ENCODE results near the gene ATP6V0E2. TPM values are rescaled to one million over a fixed set of nuclear protein-coding genes. Genes with fewer than 3 reads are reported as not detected.

ATP6V0E2 gene
- total RNA-seq, 3 donors from 2014 or later, result 12.7 to 23.7 (median 20.9) TPM

- no peak for ATAC-seq
- no peak for DNase-seq
- TF ChIP-seq, protein P1, sequence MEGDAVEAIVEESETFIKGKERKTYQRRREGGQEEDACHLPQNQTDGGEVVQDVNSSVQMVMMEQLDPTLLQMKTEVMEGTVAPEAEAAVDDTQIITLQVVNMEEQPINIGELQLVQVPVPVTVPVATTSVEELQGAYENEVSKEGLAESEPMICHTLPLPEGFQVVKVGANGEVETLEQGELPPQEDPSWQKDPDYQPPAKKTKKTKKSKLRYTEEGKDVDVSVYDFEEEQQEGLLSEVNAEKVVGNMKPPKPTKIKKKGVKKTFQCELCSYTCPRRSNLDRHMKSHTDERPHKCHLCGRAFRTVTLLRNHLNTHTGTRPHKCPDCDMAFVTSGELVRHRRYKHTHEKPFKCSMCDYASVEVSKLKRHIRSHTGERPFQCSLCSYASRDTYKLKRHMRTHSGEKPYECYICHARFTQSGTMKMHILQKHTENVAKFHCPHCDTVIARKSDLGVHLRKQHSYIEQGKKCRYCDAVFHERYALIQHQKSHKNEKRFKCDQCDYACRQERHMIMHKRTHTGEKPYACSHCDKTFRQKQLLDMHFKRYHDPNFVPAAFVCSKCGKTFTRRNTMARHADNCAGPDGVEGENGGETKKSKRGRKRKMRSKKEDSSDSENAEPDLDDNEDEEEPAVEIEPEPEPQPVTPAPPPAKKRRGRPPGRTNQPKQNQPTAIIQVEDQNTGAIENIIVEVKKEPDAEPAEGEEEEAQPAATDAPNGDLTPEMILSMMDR (IDR thresholded peaks at IDR 0.05), result no peak
- Histone ChIP-seq H3K36me3 (ENCODE audit: low read depth) (no peaks in the 10 kb centered on the region), H3K4me1 (ENCODE audit: low read depth) (no peaks in the 10 kb centered on the region), H3K9me3 (no peaks in the 10 kb centered on the region), H3K4me3 (no peak overlapping the region)
- intact Hi-C loops (cut with DNase I, micrococcal nuclease), result no loop called here
These were observed 12.1 kb upstream of the ATP6V0E2 start for GRCh38 chr7:149861728-149862045.

DNA sequence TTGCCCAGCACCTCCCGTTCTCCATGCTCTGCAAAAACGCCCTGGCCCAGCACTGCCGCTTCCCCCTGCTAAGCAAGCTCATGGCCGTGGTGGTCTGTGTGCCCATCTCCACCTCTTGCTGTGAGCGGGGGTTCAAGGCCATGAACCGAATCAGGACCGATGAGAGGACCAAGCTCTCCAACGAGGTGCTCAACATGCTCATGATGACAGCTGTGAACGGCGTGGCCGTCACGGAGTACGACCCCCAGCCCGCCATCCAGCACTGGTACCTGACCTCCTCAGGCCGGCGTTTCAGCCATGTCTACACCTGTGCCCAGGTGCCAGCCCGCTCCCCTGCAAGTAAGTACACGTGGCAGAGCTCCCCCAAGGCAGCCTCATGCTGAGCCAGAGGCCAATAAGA lies 11.6 kb upstream of the ATP6V0E2 start:
- intact Hi-C loops (cut with DNase I, micrococcal nuclease), result no loop called here
- ATAC-seq (no peak), DNase-seq (no peak)
- no peaks in the 10 kb centered on the region for H3K36me3 ChIP-seq (ENCODE audit: low read depth)
- H3K4me3 ChIP-seq, result no peak overlapping the region
- TF ChIP-seq, protein P1 (IDR thresholded peaks at IDR 0.05), result no peak
- H3K9me3 ChIP-seq, result no peaks in the 10 kb centered on the region
- H3K4me1 ChIP-seq (ENCODE audit: low read depth), result no peaks in the 10 kb centered on the region

GRCh38 chr7:149863500-149863899 lies 10.3 kb upstream of the ATP6V0E2 start:
- H3K4me3 ChIP-seq, result no peak overlapping the region
- DNase-seq, result no peak
- no peaks in the 10 kb centered on the region for H3K9me3 ChIP-seq
- intact Hi-C loops (cut with DNase I, micrococcal nuclease), result no loop called here
- ATAC-seq, result no peak
- no peaks in the 10 kb centered on the region for H3K4me1 ChIP-seq (ENCODE audit: low read depth)
- no peaks in the 10 kb centered on the region for H3K36me3 ChIP-seq (ENCODE audit: low read depth)
- TF ChIP-seq, protein P1 (IDR thresholded peaks at IDR 0.05), result no peak

DNA sequence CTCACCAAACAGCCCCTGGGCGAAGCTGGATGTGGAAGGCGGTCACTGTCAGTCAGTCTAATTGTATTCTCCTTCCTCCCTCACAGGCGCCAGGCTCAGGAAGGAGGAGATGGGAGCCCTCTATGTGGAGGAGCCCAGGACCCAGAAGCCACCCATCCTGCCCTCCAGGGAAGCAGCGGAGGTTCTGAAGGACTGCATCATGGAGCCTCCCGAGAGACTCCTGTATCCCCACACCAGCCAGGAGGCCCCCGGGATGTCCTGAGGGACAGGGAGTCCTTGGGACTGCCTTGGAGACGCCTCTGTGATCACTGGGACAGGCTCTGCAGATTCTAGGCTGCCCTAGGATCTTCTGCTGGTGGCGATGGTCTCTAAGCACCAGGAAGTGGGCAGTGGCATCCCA lies 9.7 kb upstream of the ATP6V0E2 start:
- no peaks in the 10 kb centered on the region for H3K4me1 ChIP-seq (ENCODE audit: low read depth)
- H3K9me3 ChIP-seq, result no peaks in the 10 kb centered on the region
- intact Hi-C loops (cut with DNase I, micrococcal nuclease), result no loop called here
- no peak for DNase-seq
- no peaks in the 10 kb centered on the region for H3K36me3 ChIP-seq (ENCODE audit: low read depth)
- TF ChIP-seq, protein P1 (IDR thresholded peaks at IDR 0.05), result no peak
- no peak overlapping the region for H3K4me3 ChIP-seq
- no peak for ATAC-seq

DNA sequence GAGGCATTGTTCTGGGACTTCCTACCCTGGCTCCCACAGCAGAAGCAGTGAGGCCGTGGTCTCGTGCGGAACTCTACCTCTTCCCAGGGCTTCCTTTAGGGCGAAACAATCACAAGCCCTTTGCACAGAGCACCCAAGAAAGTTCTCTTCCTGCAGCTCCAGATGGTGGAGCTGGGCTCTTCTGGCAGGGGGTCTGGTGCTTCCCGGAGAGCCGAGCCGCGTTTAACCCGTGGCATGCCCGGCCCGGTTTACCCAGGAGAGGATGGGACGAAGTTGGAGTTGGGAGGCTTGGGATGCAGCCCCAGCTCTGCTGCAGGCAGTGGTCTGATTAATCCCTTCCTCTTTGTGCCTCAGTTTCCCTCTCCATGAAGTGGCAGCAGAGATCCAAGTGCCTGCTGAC lies 9.0 kb upstream of the ATP6V0E2 start:
- no peaks in the 10 kb centered on the region for H3K36me3 ChIP-seq (ENCODE audit: low read depth)

GRCh38 chr7:149865437-149865836 lies 8.3 kb upstream of the ATP6V0E2 start:
- DNase-seq, result peak in 1 of 3 donors; percentile 42
- intact Hi-C loops (cut with DNase I, micrococcal nuclease), result no loop called here
- ATAC-seq, result peak; percentile 64
- TF ChIP-seq, protein P1 (IDR thresholded peaks at IDR 0.05), result no peak
- no peaks in the 10 kb centered on the region for H3K9me3 ChIP-seq
- H3K36me3 ChIP-seq (ENCODE audit: low read depth), result no peaks in the 10 kb centered on the region
- H3K4me1 ChIP-seq (ENCODE audit: low read depth), result no peaks in the 10 kb centered on the region
- H3K4me3 ChIP-seq, result no peak overlapping the region

More for the DNA sequence above, 9.0 kb upstream of the ATP6V0E2 start:
- Histone ChIP-seq H3K4me1 (ENCODE audit: low read depth) (no peaks in the 10 kb centered on the region), H3K9me3 (no peaks in the 10 kb centered on the region), H3K4me3 (no peak overlapping the region)
- TF ChIP-seq, protein P1 (IDR thresholded peaks at IDR 0.05), result no peak
- intact Hi-C loops (cut with DNase I, micrococcal nuclease), result no loop called here
- DNase-seq, result no peak
- ATAC-seq, result no peak
